ENCODE data around the gene CNBD2.
"Not testable (repeated sequence)": the region's sequence is repeated elsewhere in the genome, so short reads cannot be mapped to it uniquely, and the experiment has no call there.

The CNBD2 gene

GRCh38 chr20:36028106-36028808, 59.9 kb downstream of the CNBD2 start:
- DNase-seq: no peak

- DNase-seq: no peak
Measured at GRCh38 chr20:36030149-36030548, 61.8 kb downstream of the CNBD2 start.

- no peak for DNase-seq
Measured at GRCh38 chr20:36031806-36032205, 63.4 kb downstream of the CNBD2 start.

GRCh38 chr20:36034875-36035274, 66.5 kb downstream of the CNBD2 start:
- no peak for DNase-seq

GRCh38 chr20:36035745-36036144, 67.4 kb downstream of the CNBD2 start:
- peak; percentile 38 for DNase-seq

- DNase-seq: no peak
Measured at GRCh38 chr20:36036688-36037087, 68.3 kb downstream of the CNBD2 start.

- DNase-seq: no peak
Measured at GRCh38 chr20:36040571-36040970, 72.2 kb downstream of the CNBD2 start.

GRCh38 chr20:36043441-36043840, 75.1 kb downstream of the CNBD2 start:
- DNase-seq: no peak

GRCh38 chr20:36043892-36044515, 75.6 kb downstream of the CNBD2 start:
- DNase-seq: no peak

- DNase-seq: no peak
Measured at GRCh38 chr20:36045373-36045714, 77.0 kb downstream of the CNBD2 start.

GRCh38 chr20:36046073-36046798, 77.8 kb downstream of the CNBD2 start:
- not testable (repeated sequence) for DNase-seq

- not testable (repeated sequence) for DNase-seq
Measured at GRCh38 chr20:36049408-36049807, 81.0 kb downstream of the CNBD2 start.

GRCh38 chr20:36050436-36051317, 82.3 kb downstream of the CNBD2 start:
- DNase-seq: peak; percentile 90

GRCh38 chr20:36051318-36052116, 83.1 kb downstream of the CNBD2 start:
- no peak for DNase-seq

GRCh38 chr20:36052117-36052513, 83.7 kb downstream of the CNBD2 start:
- no peak for DNase-seq

- not testable (repeated sequence) for DNase-seq
Measured at GRCh38 chr20:36053863-36054518, 85.6 kb downstream of the CNBD2 start.

- DNase-seq: no peak
Measured at GRCh38 chr20:36055145-36055544, 86.8 kb downstream of the CNBD2 start.

- no peak for DNase-seq
Measured at GRCh38 chr20:36060676-36061075, 92.3 kb downstream of the CNBD2 start.

- no peak for DNase-seq
Measured at GRCh38 chr20:36061754-36062153, 93.4 kb downstream of the CNBD2 start.

- peak; percentile 45 for DNase-seq
Measured at GRCh38 chr20:36062799-36063198, 94.4 kb downstream of the CNBD2 start.

GRCh38 chr20:36063916-36064657, 95.7 kb downstream of the CNBD2 start:
- no peak for DNase-seq
